NCI-H146 (cell line): ENCODE measurements around the gene PHAF1.

Experiments
- DNase-seq: peaks from one replicate; lab custom pipeline; 2025; lab: John Stamatoyannopoulos, UW

PHAF1 gene

GRCh38 chr16:67147437-67148140 lies 37.8 kb downstream of the PHAF1 start:
- no peak for DNase-seq

- no peak for DNase-seq
Observed at GRCh38 chr16:67148221-67148620, 38.5 kb downstream of the PHAF1 start.

- no peak for DNase-seq
Observed at GRCh38 chr16:67148656-67149275, 39.0 kb downstream of the PHAF1 start.

- DNase-seq = no peak
Observed at GRCh38 chr16:67149276-67150046, 39.7 kb downstream of the PHAF1 start.

GRCh38 chr16:67150047-67150832 lies 40.5 kb downstream of the PHAF1 start:
- peak; percentile 12 for DNase-seq

- peak; percentile 20 for DNase-seq
Observed at GRCh38 chr16:67150833-67151396, 41.2 kb downstream of the PHAF1 start, which contains the start of gene B3GNT9. B3GNT9 (minus strand) TSS chr16:67150998; CDS start chr16:67150485, 513 bp downstream.

- DNase-seq = no peak
Observed at GRCh38 chr16:67151431-67152097, 41.8 kb downstream of the PHAF1 start.

- peak; percentile 28 for DNase-seq
Observed at GRCh38 chr16:67154578-67155294, 45.0 kb downstream of the PHAF1 start.

- DNase-seq = peak; percentile 71
Observed at GRCh38 chr16:67155295-67156142, 45.8 kb downstream of the PHAF1 start.

GRCh38 chr16:67156143-67156844 lies 46.6 kb downstream of the PHAF1 start:
- no peak for DNase-seq

GRCh38 chr16:67157106-67157748 lies 47.5 kb downstream of the PHAF1 start:
- no peak for DNase-seq

GRCh38 chr16:67157892-67158635 lies 48.3 kb downstream of the PHAF1 start:
- DNase-seq = no peak

GRCh38 chr16:67158637-67159600 lies 49.2 kb downstream of the PHAF1 start:
- DNase-seq = peak; percentile 21

GRCh38 chr16:67161595-67162058 lies 51.9 kb downstream of the PHAF1 start:
- no peak for DNase-seq

GRCh38 chr16:67162506-67163163 lies 52.9 kb downstream of the PHAF1 start:
- DNase-seq = no peak
